ENCODE measurements around the gene SLC25A5.
A peak's percentile ranks its signal among the peaks of the same experiment; 100 is the strongest.
"Not testable (repeated sequence)": the region's sequence is repeated elsewhere in the genome, so short reads cannot be mapped to it uniquely, and the experiment has no call there.

Gene SLC25A5

GRCh38 chrX:119467842-119468550 is at the start of gene SLC25A5:
SLC25A5 (plus strand) TSS chrX:119468444; CDS start chrX:119468516, 72 bp downstream.
- peak; percentile 90 for DNase-seq

GRCh38 chrX:119419146-119419545 is 49.1 kb upstream of the SLC25A5 start:
- DNase-seq: no peak

GRCh38 chrX:119419898-119420297 is 48.3 kb upstream of the SLC25A5 start:
- DNase-seq: no peak

- DNase-seq: no peak
Measured at GRCh38 chrX:119421016-119421705, 47.1 kb upstream of the SLC25A5 start.

GRCh38 chrX:119423631-119424030 is 44.6 kb upstream of the SLC25A5 start:
- DNase-seq: no peak

GRCh38 chrX:119424999-119425398 is 43.2 kb upstream of the SLC25A5 start:
- DNase-seq: no peak

GRCh38 chrX:119427024-119427794 is 41.0 kb upstream of the SLC25A5 start:
- no peak for DNase-seq

- DNase-seq: no peak
Measured at GRCh38 chrX:119427795-119428185, 40.5 kb upstream of the SLC25A5 start.

- DNase-seq: no peak
Measured at GRCh38 chrX:119429471-119429870, 38.8 kb upstream of the SLC25A5 start.

- DNase-seq: not testable (repeated sequence)
Measured at GRCh38 chrX:119441295-119441694, 26.9 kb upstream of the SLC25A5 start.

- no peak for DNase-seq
Measured at GRCh38 chrX:119442286-119442685, 26.0 kb upstream of the SLC25A5 start.

GRCh38 chrX:119453202-119453601 is 15.0 kb upstream of the SLC25A5 start:
- DNase-seq: no peak

- no peak for DNase-seq
Measured at GRCh38 chrX:119455264-119455663, 13.0 kb upstream of the SLC25A5 start.

GRCh38 chrX:119459181-119459580 is 9.1 kb upstream of the SLC25A5 start:
- no peak for DNase-seq

- no peak for DNase-seq
Measured at GRCh38 chrX:119465555-119465954, 2.7 kb upstream of the SLC25A5 start.

GRCh38 chrX:119466970-119467369 is 1.3 kb upstream of the SLC25A5 start:
- DNase-seq: no peak

GRCh38 chrX:119467433-119467832 is 811 bp upstream of the SLC25A5 start:
- DNase-seq: no peak

GRCh38 chrX:119468551-119469312 is 488 bp downstream of the SLC25A5 start:
- DNase-seq: peak; percentile 86

GRCh38 chrX:119469313-119469635 is 1.0 kb downstream of the SLC25A5 start:
- DNase-seq: no peak

- DNase-seq: no peak
Measured at GRCh38 chrX:119474615-119475388, 6.6 kb downstream of the SLC25A5 start.

GRCh38 chrX:119475389-119476101 is 7.3 kb downstream of the SLC25A5 start:
- no peak for DNase-seq

- no peak for DNase-seq
Measured at GRCh38 chrX:119477812-119478232, 9.6 kb downstream of the SLC25A5 start.

Data from islet precursor cell (in vitro differentiated cells).